ENCODE results near the gene SNCB.
A peak's percentile ranks its signal among the peaks of the same experiment; 100 is the strongest.

Gene SNCB

DNA sequence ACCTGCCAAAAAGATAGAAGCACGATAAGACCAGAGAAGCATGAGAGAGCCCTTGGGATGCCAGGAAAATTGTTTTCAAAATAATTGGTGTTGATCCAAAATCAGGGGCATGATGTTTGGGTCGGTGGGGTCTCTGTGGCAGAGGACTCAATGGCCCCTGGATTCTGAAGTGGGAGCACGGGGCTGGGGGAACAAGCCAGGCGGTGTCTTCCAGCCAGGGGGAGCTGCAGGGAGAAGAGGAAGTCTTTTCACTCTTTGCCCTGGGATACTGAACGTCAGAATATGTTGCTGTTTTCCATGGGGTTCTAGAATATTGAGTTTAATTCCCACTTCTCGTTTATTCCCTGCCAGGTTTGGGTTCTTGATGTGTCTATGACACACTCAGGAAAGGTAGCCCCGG, 37.3 kb upstream of the SNCB start:
- ATAC-seq (replicated peaks), result no peak
- no peaks in the 10 kb centered on the region for H3K4me1 Mint-ChIP-seq (ENCODE audit: low read depth in 2 of 2)
- peaks cover 60 to 91% of the 10 kb centered on the region in 2 donors for H3K27me3 Mint-ChIP-seq

DNA sequence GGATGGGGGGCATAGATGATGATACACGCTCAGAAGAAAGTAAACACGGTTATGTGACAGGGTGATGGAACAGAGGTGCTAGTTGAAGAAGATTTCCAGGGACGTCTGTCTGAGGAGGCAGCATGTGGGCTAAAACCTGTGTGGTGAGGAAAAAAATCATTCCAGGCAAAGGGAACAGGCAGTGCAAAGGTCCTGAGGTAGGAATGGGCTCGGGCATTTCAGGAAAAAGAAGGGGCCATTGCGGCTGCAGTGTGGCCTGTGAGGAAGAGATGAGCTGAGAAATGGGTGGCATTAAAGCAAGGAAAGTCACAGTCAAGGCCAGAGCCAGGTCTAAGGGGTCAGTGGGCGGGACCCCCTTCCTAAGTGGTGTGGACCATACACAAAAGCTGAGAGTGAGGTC, 35.2 kb upstream of the SNCB start:
- H3K4me3 Mint-ChIP-seq, result no peak overlapping the region
- no peaks in the 10 kb centered on the region for H3K36me3 Mint-ChIP-seq (ENCODE audit: insufficient read depth)
- H3K4me1 Mint-ChIP-seq (ENCODE audit: low read depth in 2 of 2), result peaks cover 6 to 7% of the 10 kb centered on the region in 2 donors
- H3K9me3 Mint-ChIP-seq, result no peaks in the 10 kb centered on the region
- H3K27me3 Mint-ChIP-seq, result peaks cover 48 to 80% of the 10 kb centered on the region in 2 donors
- ATAC-seq (replicated peaks) (no peak), DNase-seq (no peak)
- no peak overlapping the region for H3K27ac Mint-ChIP-seq

More for the DNA sequence above, 37.3 kb upstream of the SNCB start:
- Mint-ChIP-seq H3K4me3 (no peak overlapping the region), H3K27ac (no peak overlapping the region), H3K36me3 (ENCODE audit: insufficient read depth) (peaks cover 3% of the 10 kb centered on the region), H3K9me3 (no peaks in the 10 kb centered on the region)
- no peak for DNase-seq

DNA sequence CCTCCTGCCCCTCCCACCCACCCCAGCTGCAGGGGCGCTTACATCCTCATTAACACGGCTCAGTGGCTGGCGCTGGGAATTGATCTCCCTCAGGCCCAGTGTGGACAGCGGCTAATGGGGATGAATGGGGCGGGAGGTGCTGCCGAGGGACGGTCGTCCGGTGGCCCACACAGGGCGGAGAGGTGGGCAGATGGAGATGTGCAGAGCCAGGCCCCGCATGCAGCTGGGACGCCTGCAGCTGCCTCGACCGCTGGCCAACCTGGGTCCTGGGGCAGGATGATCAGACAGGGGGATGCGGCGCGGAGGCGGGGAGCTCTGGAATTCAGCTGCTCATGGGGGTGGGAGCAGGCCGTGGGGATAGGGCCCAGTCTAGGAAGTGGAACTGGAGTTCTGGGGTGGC, 34.6 kb upstream of the SNCB start:
- DNase-seq, result no peak
- ATAC-seq (replicated peaks), result no peak
- H3K27ac Mint-ChIP-seq, result no peak overlapping the region
- H3K4me3 Mint-ChIP-seq, result no peak overlapping the region
- no peaks in the 10 kb centered on the region for H3K36me3 Mint-ChIP-seq (ENCODE audit: insufficient read depth)
- peaks cover 8 to 11% of the 10 kb centered on the region in 2 donors for H3K4me1 Mint-ChIP-seq (ENCODE audit: low read depth in 2 of 2)
- peaks cover 48 to 77% of the 10 kb centered on the region in 2 donors for H3K27me3 Mint-ChIP-seq
- H3K9me3 Mint-ChIP-seq, result no peaks in the 10 kb centered on the region

DNA sequence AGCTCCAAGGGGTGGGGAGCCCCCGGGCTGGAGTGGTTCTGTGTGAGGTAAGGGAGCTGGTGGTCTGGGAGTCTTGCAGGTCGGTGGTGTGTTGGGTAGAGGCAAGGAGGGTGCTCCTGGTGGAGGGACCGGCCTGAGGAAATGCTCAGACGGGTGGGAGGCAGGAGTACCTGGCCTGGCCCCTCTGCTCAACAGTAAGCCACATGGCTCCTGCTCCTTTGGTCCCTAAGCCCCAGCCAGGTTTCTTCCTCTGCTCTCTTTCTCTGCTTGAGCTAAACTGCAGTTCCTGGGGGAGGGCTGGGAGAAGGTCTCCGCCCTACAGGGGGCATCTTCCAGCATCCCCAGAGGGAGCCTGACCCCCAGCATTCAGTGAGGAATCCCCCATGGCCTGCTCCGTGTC, 34.1 kb upstream of the SNCB start:
- Mint-ChIP-seq H3K4me1 (ENCODE audit: low read depth in 2 of 2) (peaks cover 8 to 14% of the 10 kb centered on the region in 2 donors), H3K4me3 (no peak overlapping the region), H3K27ac (no peak overlapping the region), H3K9me3 (no peaks in the 10 kb centered on the region), H3K27me3 (peaks cover 48 to 77% of the 10 kb centered on the region in 2 donors), H3K36me3 (ENCODE audit: insufficient read depth) (no peaks in the 10 kb centered on the region)
- DNase-seq, result no peak
- ATAC-seq (replicated peaks), result no peak

DNA sequence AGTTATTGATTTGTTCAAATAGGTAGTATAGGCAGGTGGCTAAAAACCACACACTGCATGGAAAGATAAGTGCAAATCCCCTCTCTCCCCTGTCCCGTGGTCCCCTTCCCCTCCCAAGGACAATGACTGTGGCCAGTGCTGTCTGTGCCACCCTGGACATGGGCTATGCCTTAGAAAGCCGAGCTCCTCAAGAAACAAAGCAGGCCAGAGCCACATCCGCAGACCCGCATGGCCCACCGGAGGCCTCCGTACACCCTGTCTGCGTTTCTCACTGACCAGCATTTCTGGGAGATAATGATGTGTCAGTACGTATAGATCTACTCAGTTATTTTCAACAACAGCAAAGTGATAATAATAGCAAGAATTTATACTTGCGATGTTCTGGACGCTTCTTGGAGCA, 33.2 kb upstream of the SNCB start:
- Mint-ChIP-seq H3K4me1 (ENCODE audit: low read depth in 2 of 2) (peaks cover 15 to 22% of the 10 kb centered on the region in 2 donors), H3K4me3 (no peak overlapping the region), H3K36me3 (ENCODE audit: insufficient read depth) (no peaks in the 10 kb centered on the region), H3K9me3 (no peaks in the 10 kb centered on the region), H3K27ac (no peak overlapping the region), H3K27me3 (peaks cover 41 to 68% of the 10 kb centered on the region in 2 donors)
- ATAC-seq (replicated peaks) (no peak), DNase-seq (no peak)

DNA sequence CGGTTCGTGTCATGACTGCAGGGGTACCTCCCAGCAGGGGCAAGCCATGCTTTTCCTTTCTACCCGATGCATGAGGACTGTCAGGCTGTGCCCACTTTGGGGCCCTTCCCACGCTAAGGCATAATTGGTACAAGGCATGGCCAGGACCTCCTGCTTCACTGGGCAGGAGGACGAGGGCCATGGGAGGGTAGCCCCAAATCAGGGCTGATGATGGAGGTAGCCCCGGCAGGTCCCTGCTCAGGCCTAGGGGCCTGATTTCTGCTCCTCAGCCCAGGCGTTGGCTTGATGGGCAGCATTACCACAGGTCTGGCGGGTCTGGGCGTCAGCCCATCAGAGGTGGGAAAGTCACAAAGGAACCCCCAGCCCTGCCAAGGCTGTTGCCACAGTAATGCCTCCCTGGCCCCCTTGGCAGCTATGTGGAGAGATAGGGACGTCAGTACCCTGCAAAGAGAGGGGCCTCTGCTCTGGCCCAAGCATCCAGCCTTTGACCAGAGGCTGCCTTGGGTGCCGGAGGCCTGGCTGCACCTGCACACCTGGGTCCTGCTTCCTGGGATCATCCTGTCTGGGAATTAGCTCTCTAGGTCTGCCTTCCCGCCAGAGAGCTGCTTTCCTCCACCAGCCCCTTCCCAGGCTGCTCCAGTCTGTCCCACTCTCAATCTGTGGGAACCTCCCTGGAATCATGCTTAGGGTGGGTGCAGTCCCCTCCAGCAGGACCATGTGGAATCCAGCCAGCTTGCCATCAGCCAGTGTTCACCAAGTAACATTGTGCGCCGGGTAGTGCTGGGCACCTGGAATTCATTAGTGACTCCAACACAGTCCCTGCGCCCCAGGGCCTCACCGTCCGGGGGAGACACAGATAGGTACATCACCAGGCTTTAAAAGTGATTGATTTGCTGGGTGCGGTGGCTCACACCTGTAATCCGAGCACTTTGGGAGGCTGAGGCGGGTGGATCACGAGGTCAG, 32.3 kb upstream of the SNCB start:
- DNase-seq (no peak), ATAC-seq (replicated peaks) (no peak)
- Mint-ChIP-seq H3K27ac (no peak overlapping the region), H3K27me3 (peaks cover 32 to 59% of the 10 kb centered on the region in 2 donors), H3K4me1 (ENCODE audit: low read depth in 2 of 2) (peaks cover 24 to 31% of the 10 kb centered on the region in 2 donors), H3K9me3 (no peaks in the 10 kb centered on the region), H3K36me3 (ENCODE audit: insufficient read depth) (peaks cover 2% of the 10 kb centered on the region), H3K4me3 (no peak overlapping the region)

DNA sequence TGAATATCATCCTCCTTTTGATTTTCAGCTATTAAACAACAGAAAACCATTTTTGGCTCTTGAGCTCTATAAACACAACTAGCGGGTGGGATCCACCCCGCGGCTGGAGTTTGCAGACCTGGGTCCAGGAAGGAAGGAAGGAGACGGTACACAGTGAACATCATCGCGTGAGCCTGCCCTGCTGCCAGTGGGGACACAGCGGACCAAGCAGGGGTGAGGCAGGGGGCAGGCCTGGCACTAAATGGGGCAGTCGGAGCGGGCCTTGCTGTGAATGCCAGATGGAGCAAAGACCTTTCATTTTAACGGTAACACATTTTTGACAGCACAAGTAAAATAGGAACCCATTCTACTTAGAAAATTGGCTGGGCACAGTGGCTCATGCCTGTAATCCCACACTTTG, 31.3 kb upstream of the SNCB start:
- Mint-ChIP-seq H3K36me3 (ENCODE audit: insufficient read depth) (peaks cover 6% of the 10 kb centered on the region), H3K4me1 (ENCODE audit: low read depth in 2 of 2) (peaks cover 24 to 32% of the 10 kb centered on the region in 2 donors), H3K27me3 (peaks cover 27 to 49% of the 10 kb centered on the region in 2 donors), H3K4me3 (no peak overlapping the region), H3K9me3 (no peaks in the 10 kb centered on the region), H3K27ac (no peak overlapping the region)
- ATAC-seq (replicated peaks), result no peak
- no peak for DNase-seq

DNA sequence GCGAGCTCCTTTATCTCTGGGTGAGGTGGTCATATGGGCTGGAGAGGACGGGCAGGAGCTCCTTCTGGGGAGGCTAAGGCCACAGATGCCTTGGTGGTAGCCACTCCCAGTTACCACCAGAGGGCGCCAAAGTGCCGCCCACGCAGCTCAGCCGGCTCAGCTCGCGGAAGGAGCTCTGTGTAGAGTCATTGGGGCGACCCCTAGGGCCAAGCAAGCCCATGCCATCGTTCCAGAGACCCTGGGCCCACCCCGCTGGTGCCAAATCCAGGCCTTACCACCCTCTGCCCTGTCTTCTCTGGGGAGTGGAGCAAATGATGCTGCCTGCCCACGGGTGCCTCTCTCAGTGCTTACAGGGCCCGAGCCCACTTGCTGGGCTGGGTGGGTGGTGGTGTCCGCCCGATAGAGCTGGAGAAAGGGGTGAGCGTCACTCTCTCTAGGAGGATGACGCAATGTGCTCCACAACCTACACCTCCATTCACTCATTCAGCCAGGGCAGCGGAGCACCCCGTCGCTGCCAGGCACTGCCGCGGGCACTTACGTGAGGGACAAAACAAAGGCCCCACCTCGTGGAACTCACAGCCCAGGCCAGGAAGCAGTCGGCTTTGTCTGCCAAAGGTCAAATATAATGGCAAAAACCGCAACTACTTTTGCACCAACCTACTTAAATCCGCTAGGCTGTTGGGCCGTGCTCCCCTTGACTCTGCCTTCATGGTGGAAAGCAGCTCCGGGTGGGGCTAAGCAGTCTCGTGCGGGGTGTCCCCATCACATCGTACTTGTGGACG, 30.7 kb upstream of the SNCB start:
- Mint-ChIP-seq H3K36me3 (ENCODE audit: insufficient read depth) (peaks cover 6% of the 10 kb centered on the region), H3K9me3 (no peaks in the 10 kb centered on the region), H3K27me3 (peaks cover 27 to 44% of the 10 kb centered on the region in 2 donors), H3K4me3 (peak overlapping the region; percentile 40 to 45), H3K4me1 (ENCODE audit: low read depth in 2 of 2) (peaks cover 24 to 32% of the 10 kb centered on the region in 2 donors), H3K27ac (no peak overlapping the region)
- peak; percentile 72 to 76 (median 72) for DNase-seq
- peak; percentile 74 for ATAC-seq (replicated peaks)

DNA sequence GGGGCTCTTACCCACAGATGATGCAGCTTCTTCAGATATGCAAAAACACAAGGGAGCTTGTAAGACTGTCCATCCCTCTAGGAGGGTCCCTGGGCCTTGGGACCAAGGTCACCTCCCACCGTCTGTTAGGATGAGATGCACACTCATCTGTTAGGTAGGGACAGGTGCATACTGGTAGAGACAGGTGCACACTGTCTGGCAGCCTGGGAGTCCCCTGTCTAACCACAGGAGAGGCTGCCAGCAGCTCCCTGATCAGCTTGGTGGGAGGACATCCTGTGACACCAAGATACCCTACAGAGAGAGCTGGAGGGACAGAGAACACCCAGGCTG, 30.2 kb upstream of the SNCB start:
- H3K9me3 Mint-ChIP-seq, result no peaks in the 10 kb centered on the region
- H3K4me3 Mint-ChIP-seq, result peak overlapping the region in 1 of 2 donors; percentile 45
- H3K27ac Mint-ChIP-seq, result no peak overlapping the region
- peaks cover 24 to 32% of the 10 kb centered on the region in 2 donors for H3K4me1 Mint-ChIP-seq (ENCODE audit: low read depth in 2 of 2)
- H3K27me3 Mint-ChIP-seq, result peaks cover 24 to 39% of the 10 kb centered on the region in 2 donors
- H3K36me3 Mint-ChIP-seq (ENCODE audit: insufficient read depth), result peaks cover 11% of the 10 kb centered on the region
- DNase-seq (no peak), ATAC-seq (replicated peaks) (peak; percentile 69)

DNA sequence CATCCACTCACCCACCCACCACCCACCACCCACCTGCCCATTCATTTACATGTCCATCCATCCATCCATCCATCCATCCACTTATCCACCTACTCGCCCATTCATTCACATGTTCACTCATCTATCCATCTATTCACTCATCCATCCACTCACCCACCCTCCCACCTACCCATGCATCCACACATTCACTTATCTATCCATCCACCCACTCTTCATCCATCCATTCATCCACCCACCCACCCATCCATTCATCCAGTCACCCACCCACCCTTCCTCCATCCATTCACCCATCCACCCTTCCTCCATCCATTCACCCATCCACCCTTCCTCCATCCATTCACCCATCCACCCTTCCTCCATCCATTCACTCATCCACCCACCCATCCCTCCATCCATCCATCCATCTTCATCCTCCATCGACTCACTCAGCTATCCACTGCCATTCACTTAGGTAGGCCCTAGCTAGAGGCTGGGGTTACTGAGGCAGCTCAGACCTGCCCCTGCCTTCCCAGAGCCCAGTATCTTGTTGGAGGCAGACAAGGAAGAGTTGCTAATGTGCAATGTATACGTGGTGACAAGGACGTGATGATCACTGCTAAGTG, 29.6 kb upstream of the SNCB start:
- Mint-ChIP-seq H3K27me3 (peaks cover 19 to 34% of the 10 kb centered on the region in 2 donors), H3K4me3 (peak overlapping the region in 1 of 2 donors; percentile 45), H3K4me1 (ENCODE audit: low read depth in 2 of 2) (peaks cover 26 to 32% of the 10 kb centered on the region in 2 donors), H3K27ac (peak overlapping the region in 1 of 2 donors; percentile 61), H3K36me3 (ENCODE audit: insufficient read depth) (peaks cover 11% of the 10 kb centered on the region), H3K9me3 (no peaks in the 10 kb centered on the region)
- ATAC-seq (replicated peaks) (no peak), DNase-seq (no peak)

DNA sequence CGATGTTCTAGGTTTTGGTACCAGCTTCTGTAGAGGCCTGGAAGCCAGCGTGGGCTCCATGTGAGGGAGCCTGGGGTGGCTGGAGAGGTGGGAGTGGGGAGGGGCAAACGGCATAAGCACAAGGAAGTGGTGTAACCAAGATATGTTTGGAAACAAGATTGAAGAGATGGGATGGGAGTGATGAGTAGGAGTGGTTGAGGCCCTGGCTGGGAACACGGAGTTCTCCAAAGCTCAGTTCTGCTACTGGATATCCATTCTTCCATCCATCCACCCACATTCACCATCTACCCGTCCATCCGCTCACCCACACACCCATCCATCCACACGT, 29.1 kb upstream of the SNCB start:
- no peak for DNase-seq
- Mint-ChIP-seq H3K4me3 (peak overlapping the region; percentile 76 to 83), H3K36me3 (ENCODE audit: insufficient read depth) (peaks cover 11% of the 10 kb centered on the region), H3K9me3 (no peaks in the 10 kb centered on the region), H3K27me3 (peaks cover 17 to 29% of the 10 kb centered on the region in 2 donors), H3K4me1 (ENCODE audit: low read depth in 2 of 2) (peaks cover 28 to 32% of the 10 kb centered on the region in 2 donors), H3K27ac (peak overlapping the region; percentile 75 to 87)
- ATAC-seq (replicated peaks), result no peak

DNA sequence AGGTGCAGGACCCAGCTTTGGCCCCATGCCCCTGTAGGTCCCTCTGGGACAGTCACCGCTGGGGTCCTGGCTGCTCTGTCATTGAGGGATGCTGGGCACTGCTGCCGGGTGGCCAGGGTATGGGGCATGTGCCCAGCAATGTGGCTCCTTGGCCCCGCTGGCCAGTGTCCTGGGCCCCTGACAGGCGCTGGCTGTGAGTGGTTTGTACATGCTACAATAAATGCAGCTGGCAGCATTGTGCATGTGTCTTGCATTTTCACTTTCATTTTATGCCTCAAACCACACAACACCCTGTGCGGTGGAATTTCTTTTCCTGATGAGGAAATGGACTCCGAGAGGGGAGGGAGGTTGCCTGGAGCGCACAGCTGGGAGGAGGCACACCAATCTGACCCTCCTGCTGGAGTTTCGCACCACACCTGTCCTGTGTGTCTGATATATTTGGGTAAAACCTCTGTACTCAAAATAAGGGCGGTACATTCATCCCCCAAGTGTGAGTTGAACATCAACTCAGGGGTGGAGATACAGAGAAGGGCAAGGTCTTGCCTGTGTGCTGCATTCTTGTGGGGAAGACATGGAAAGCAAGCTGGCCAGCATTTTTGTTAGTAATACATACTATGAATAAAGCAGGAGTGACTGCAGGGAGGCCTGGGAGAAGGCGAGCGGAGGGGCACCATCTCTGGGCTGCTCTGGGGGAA, 28.6 kb upstream of the SNCB start:
- H3K4me1 Mint-ChIP-seq (ENCODE audit: low read depth in 2 of 2), result peaks cover 28 to 32% of the 10 kb centered on the region in 2 donors
- peaks cover 11% of the 10 kb centered on the region for H3K36me3 Mint-ChIP-seq (ENCODE audit: insufficient read depth)
- DNase-seq (no peak), ATAC-seq (replicated peaks) (peak; percentile 41)
- H3K4me3 Mint-ChIP-seq, result peak overlapping the region; percentile 76 to 83
- peak overlapping the region; percentile 75 to 87 for H3K27ac Mint-ChIP-seq
- no peaks in the 10 kb centered on the region for H3K9me3 Mint-ChIP-seq
- peaks cover 12 to 24% of the 10 kb centered on the region in 2 donors for H3K27me3 Mint-ChIP-seq

All from effector memory CD8-positive, alpha-beta T cell (primary cell).